HG03108 (cell line): ENCODE data around the gene CYP4F11.
"Not testable (repeated sequence)": the region's sequence is repeated elsewhere in the genome, so short reads cannot be mapped to it uniquely, and the experiment has no call there.

Experiments used
- ATAC-seq: cut with Tn5 transposase; IDR thresholded peaks from one replicate; pipeline ENCODE4 v1.9.1; 2021; ENCODE audit warnings: moderate library complexity; ENCODE audit not compliant: unreplicated experiment

CYP4F11 gene, protein sequence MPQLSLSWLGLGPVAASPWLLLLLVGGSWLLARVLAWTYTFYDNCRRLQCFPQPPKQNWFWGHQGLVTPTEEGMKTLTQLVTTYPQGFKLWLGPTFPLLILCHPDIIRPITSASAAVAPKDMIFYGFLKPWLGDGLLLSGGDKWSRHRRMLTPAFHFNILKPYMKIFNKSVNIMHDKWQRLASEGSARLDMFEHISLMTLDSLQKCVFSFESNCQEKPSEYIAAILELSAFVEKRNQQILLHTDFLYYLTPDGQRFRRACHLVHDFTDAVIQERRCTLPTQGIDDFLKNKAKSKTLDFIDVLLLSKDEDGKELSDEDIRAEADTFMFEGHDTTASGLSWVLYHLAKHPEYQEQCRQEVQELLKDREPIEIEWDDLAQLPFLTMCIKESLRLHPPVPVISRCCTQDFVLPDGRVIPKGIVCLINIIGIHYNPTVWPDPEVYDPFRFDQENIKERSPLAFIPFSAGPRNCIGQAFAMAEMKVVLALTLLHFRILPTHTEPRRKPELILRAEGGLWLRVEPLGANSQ

DNA sequence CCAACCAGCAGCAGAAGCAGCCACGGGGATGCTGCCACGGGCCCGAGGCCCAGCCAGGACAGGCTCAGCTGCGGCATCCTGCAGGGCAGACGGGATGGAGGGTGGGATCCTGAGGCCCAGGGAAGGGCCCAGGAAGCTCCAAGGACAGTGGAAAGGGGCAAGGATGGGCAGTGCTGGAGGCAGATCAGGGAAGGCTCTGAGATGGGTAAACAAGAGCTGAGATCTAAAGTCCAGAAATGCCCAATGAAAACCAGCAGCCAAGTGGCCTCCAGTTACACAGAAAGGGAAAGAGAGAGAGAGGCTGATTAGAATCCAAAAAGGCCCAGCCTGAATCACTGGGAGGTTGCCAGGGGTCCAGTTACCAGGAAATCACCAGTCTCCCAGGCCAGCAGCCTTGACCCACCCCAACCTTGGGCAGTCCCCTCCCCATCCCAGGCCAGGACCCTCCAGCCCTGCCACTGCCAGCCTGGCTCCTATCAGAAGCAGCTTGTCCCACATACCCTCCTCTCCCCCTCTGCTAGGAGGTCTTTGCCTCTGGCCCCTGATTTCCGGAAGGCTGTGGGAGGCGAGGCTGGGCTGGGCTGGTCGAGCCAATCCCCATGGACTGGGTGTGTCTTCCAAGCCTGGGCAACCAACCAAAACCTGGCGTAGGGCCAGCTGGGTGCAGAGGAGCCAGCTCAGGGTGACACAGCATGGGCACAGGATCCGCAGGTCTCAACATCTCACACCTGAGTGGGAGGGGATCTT lies at the start of gene CYP4F11:
Gene CYP4F11, minus strand, starts transcription at position 198 of the 747 bp plus-strand sequence. Its CDS starts 121 bp downstream, at position 77.
- no peak for ATAC-seq

DNA sequence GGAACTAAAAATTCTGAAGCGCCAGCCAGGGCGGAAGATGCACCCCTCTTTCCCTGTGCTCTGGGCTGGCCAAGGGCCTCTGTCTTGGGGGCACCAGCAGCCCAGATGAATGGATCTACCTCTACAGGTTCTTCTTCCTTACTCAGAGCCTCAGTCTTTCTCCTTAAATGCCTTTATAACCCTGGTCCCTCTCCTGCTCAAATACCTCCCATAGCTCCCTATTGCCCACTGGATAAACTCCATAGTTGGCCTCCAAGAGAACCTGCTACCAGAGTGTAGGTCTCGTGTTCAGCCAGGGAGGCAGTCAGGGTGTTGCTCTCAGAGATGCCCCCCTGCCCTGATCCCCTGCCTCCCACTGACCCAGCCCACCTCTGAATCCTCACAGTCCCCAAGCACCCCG lies 45.0 kb upstream of the CYP4F11 start:
- ATAC-seq = no peak

DNA sequence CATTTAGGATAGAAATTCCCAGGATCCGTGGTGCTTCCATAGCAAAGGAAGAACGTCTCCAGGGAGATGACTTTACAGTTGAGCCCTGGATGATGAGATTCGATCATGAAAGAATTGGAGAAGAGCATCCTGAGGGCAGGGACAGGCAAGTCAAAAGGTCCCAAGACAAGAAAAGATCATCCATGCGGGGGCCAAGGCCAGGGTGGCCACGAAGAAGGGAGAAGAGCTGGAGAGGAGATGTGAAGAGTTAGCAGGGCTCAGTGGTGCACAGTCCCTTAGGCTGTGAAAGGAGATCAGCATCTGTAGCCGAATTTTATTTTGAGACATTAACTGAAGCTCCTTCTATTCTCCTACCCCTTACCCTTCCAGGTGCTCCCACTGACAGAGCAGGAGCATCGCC lies 43.4 kb upstream of the CYP4F11 start:
- no peak for ATAC-seq

GRCh38 chr19:15976836-15977689 lies 42.7 kb upstream of the CYP4F11 start:
- no peak for ATAC-seq

GRCh38 chr19:15974856-15975255 lies 40.5 kb upstream of the CYP4F11 start:
- ATAC-seq = no peak

- ATAC-seq = not testable (repeated sequence)
Observed at GRCh38 chr19:15972043-15972442, 37.7 kb upstream of the CYP4F11 start.

DNA sequence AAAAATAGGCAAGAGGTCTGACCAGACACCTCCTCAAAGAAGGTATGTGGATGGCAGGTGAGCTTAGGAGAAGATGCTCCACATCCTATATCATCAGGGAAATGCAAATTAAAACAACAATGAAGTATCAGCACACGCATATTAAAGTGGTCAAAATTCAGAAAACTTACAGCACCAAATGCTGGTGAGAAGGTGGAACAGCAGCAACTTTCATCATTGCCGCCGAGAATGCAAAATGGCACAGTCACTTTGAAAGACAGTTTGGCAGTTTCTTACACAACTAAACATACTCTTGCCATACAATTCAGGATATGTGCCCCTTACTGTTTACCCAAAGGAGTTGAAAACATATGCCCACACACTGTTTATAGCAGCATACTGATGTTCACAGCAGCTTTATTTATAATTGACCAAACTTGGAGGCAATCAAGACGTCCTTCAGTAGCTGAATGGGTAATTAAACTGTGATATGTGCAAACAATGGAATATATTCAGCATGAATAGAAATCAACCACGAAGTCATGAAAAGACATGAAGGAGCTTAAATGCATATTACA lies 37.0 kb upstream of the CYP4F11 start:
- no peak for ATAC-seq

DNA sequence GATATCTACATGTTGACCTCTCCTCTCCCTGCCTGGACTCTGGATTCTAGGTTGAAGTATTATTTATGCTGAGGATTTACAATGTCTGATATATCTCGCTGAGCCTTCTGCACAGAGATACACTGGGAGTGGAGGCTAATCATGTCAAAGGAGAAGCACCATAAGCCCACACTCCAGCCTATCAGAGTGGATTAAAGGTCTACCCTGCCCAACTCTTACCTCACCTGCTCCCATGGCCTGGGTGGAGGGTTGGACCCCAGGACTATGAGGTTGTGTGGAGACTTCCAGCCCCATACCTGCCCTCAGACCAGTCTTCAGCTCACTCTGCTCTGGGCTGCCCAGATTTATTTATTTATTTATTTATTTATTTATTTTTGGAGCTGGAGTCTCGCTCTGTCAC lies 29.9 kb upstream of the CYP4F11 start:
- no peak for ATAC-seq

GRCh38 chr19:15962319-15962718 lies 28.0 kb upstream of the CYP4F11 start:
- ATAC-seq = no peak

GRCh38 chr19:15954820-15955219 lies 20.5 kb upstream of the CYP4F11 start:
- no peak for ATAC-seq

DNA sequence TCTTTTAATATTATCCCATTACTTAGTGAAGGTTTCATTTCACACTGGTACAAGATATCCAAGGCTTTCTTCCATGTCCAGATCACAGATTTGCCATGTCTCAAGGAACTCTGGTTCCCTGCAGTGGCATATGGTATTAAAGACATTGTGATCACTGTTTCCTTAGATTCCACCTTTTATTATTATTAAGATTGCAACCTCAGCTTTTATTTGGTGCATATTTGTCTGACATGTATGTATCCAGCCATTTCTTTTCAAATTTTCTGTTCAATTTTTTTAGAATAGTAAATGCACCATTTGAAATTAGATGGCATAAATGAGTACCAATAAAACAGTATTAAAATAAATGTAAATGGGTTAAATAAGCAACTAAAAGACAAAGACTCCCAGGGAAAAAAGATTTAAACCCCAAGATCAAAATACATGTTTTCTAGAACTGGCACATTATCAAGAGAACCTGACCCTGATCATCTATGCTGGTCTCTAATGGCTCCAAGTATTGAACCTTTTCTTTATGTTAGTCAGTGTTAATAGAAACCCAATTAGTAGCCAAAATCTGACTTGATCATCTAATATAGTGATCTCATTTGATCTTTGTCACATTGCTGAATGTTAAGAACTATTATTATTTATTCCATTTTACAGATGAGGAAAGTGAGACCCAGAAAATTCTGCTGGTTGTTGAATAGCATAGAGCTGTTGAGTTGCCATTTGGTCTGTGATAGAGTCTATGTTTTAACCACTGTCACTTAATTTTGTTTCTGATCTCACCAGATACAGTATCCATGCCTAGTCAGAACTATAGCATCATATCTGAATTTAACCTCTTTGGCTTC lies 14.1 kb upstream of the CYP4F11 start, which contains the start of gene OR10H4:
Gene OR10H4, plus strand, starts transcription at position 786 of the 836 bp plus-strand sequence. Its CDS starts 0 bp downstream, at position 786.
- no peak for ATAC-seq

GRCh38 chr19:15945301-15945700 lies 11.0 kb upstream of the CYP4F11 start:
- ATAC-seq = no peak

DNA sequence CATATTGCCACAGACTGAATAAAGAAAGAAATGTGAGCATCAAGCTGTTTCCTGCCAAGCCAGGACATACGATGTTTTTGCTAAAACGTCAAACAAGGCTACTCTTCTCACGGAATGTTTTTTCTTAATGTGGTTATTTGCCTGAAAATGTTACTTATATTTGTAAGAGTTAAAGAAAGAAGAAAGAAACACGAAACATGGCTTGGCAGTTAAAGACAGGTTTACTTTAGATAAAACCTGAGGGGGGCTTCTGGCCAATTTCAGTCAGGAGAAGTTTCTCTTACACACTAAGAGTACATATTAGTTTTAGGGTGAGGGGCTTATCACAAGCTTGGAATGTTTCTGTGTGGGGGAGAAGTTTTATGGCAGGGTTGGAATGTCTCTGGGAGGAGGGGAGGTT lies 10.1 kb upstream of the CYP4F11 start:
- no peak for ATAC-seq

DNA sequence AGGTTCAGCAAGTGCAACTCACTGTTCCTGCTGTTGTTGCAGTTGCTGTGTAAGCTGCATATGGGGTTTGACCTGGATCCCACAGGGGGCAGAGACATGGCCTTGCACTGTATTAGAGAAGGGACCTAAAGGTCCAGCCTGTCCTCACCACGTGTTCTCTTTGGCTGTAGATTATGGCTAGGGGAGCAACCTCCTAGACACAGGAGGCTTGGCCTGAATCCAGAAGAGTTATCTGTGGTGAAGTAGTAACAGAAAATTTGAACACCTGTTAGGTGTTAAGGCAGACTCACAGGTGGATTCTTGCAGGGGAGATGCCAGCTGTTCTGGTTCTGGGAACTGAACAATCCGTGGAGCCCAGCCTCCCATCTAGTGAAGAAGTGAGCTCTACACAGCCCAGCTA lies 3.4 kb upstream of the CYP4F11 start:
- no peak for ATAC-seq

- ATAC-seq = no peak
Observed at GRCh38 chr19:15936950-15937349, 2.6 kb upstream of the CYP4F11 start.

DNA sequence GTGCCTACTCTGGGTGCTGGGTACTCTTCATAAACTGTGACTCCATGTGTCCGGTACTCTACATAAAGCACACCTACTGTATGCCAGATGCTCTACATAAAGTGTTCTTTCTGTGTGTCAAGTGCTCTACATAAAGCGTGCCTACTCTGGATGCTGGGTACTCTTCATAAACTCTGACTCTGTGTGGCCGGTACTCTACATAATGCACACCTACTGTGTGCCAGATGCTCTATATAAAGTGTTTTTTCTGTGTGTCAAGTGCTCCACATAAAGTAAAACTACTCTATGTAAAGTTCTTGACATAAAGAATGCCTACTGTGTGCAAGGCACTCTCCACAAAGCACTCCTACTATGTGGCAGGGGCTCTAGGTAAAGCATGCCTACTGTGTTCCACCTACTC lies 1.8 kb upstream of the CYP4F11 start:
- no peak for ATAC-seq

- ATAC-seq = no peak
Observed at GRCh38 chr19:15935167-15935702, 906 bp upstream of the CYP4F11 start.

- ATAC-seq = not testable (repeated sequence)
Observed at GRCh38 chr19:15933761-15934331, 483 bp downstream of the CYP4F11 start.

- ATAC-seq = no peak
Observed at GRCh38 chr19:15928321-15928720, 6.0 kb downstream of the CYP4F11 start.
